Pulmonary artery endothelial cell (primary cell): ENCODE results near the gene DAP3. TPM values are rescaled to one million over a fixed set of nuclear protein-coding genes. Genes with fewer than 3 reads are reported as not detected.
"Not testable (repeated sequence)": the region's sequence is repeated elsewhere in the genome, so short reads cannot be mapped to it uniquely, and the experiment has no call there.

Source experiments
- DNase-seq: peaks from one replicate; pipeline ENCODE4 v3.0.0-alpha.2; 2011; ENCODE audit warnings: low read depth, low spot score
- total RNA-seq: library from RNA; depleted of rRNA; stranded (reverse); fragments of >200 nt; gene quantifications from 2 replicates; pipeline ENCODE4 v1.2.3, GENCODE V29; 2014

Gene DAP3
- total RNA-seq, 1 donor from 2014 or later, result 56.5 TPM

DNA sequence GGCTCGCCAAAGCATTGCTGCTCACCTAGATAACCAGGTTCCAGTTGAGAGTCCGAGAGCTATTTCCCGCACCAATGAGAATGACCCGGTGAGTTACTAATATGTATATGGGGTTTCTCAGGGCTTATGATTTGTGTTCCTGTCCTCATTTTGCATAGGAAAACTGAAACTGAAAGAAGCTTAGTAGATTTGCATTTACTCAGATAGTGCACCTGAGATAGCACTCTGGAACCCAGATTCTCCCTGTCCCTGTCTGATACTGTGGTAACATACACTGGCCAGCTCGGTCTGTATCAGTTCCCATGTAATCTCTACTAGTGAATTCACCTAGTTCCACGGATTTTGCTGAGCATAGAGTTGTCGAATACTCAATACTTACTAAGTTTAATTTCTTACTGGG, 28.1 kb downstream of the DAP3 start:
- no peak for DNase-seq

DNA sequence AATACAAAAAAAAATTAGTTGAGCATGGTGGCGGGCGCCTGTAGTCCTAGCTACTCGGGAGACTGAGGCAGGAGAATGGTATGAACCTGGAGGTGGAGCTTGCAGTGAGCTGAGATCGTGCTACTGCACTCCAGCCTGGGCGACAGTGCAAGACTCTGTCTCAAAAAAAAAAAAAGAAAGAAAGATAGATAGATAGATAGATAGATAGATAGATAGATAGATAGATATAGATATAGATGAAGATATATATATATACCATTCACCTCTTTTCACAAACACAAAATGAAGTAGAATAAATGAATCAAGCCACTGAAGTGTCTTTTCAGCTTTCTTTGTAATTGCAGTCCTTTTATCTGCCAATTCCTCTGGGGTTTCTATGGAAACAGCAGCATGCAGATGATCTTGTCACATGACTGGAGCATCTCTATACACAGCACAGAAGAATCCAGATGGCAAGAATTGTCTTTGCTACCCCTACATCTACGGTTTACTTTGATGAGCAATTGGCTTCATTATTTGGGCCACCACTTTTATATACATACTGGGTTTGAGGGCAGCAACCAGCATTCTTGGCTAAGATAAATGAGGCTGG, 29.7 kb downstream of the DAP3 start:
- not testable (repeated sequence) for DNase-seq

DNA sequence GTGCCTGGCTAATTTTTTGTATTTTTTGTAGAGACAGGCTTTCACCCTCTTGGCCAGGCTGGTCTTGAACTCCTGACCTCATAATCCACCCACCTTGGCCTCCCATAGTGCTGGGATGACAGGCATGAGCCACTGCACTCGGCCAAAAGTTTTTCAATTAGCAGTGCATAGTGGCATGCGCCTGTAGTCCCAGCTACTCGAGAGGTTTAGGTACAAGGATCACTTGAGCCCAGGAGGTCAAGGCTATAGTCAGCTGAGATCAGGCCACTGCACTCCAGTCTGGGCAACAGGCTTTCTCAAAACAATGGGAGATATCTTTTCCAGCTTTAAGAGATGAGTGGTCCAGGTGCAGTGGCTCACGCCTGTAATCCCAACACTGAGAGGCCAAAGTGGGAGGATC, 30.8 kb downstream of the DAP3 start:
- no peak for DNase-seq

DNA sequence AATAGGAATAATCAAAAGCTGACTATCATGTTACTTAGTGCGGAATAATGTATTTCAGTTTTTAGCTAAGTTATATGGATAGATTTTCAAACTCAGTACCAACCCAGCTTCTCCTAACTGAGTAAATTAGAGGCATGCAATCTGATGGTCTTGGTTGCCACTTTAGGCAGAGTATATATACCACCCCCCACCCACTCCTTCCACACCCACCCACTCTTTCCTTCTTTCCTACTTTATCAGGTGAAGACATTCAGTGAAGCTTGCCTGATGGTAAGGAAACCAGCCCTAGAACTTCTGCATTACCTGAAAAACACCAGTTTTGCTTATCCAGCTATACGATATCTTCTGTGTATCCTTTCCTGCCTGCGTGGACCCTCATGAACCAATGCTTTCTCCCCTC, 36.3 kb downstream of the DAP3 start:
- no peak for DNase-seq

DNA sequence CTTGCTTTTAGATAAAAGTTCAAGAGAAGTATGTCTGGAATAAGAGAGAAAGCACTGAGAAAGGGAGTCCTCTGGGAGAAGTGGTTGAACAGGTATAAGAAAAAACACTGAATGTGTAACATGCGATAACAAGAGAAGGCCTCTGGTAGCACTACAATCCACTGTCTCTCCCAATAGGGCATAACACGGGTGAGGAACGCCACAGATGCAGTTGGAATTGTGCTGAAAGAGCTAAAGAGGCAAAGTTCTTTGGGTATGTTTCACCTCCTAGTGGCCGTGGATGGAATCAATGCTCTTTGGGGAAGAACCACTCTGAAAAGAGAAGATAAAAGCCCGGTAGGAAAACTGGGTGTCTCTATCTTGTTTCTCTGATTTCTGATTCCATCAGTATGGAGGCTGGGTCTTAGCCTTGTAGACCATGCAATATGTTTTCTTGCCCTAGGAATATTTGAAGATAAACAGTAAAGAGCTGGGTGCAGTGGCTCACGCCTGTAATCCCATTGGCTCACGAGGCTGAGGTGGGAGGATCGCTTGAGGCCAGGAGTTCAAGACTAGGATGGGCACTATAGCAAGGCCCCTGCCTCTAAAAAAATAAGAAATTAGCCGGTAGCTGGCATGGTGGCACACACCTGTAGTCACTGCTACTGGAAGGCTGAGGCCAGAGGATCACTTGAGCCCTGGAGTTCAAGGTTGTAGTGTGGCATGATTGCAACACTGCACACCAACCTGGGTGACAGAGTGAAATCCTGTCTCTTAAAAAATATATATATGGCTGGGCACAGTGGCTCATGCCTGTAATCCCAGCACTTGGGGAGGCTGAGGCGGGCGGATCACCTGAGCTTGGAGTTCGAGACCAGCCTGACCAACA, 40.4 kb downstream of the DAP3 start:
- DNase-seq, result peak; percentile 24

DNA sequence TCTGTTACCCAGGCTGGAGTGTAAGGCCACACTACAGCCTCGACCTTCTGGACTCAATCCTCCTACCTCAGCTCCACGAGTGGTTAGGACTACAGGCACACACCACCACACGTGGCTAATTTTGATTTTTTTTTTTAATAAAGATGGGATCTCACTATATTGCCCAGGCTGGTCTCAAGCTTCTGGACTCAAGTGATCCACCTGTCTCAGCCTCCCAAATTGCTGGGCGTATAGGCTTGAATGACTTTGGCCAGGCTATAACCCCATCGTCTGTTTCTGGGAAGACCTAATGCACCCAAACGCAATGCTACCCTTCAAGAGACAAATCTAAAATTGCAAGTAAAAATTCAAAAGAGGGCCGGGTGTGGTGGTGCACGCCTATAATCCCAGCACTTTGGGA, 52.1 kb downstream of the DAP3 start:
- no peak for DNase-seq

DNA sequence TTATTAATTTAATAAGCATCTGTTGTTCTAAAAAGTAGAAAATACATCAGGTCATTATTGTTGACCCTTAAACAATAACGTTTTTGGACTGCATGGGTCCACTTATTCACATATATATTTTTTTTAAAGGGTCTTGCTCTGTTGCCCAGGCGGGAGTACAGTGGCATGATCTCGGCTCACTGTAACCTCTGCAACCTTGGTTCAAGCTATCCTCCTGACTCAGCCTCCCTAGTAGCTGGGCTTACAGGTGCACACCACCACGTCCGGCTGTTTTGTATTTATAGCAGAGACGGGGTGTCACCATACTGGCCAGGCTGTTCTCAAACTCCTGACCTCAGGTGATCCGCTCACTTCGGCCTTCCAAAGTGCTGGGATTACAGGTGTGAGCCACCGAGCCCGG, 53.0 kb downstream of the DAP3 start:
- DNase-seq, result no peak

DNA sequence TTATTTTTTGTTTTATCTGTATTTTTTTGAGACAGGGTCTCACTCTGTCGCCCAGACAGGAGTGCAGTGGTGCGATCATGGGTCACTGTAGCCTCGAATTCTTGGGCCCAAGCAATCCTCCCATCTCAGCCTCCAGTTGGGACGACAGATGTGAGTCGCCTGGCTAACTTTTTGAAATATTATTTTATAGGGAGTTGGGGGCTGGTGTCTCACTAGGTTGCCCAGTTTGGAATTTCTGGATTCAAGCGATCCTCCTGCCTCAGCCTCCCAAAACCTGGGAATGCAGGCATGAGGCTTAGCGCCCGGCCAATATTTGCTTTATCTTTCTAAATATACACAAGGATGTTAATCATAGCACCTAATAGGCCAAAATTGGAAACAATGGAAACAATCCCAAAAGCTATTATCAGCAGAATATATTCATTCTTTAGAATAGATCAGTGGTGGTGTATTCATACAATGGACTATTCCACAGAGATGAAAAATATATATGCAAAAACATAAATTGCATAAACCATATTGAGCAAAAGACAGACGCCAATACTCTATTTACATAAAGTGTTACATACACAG, 55.9 kb downstream of the DAP3 start:
- DNase-seq, result no peak

DNA sequence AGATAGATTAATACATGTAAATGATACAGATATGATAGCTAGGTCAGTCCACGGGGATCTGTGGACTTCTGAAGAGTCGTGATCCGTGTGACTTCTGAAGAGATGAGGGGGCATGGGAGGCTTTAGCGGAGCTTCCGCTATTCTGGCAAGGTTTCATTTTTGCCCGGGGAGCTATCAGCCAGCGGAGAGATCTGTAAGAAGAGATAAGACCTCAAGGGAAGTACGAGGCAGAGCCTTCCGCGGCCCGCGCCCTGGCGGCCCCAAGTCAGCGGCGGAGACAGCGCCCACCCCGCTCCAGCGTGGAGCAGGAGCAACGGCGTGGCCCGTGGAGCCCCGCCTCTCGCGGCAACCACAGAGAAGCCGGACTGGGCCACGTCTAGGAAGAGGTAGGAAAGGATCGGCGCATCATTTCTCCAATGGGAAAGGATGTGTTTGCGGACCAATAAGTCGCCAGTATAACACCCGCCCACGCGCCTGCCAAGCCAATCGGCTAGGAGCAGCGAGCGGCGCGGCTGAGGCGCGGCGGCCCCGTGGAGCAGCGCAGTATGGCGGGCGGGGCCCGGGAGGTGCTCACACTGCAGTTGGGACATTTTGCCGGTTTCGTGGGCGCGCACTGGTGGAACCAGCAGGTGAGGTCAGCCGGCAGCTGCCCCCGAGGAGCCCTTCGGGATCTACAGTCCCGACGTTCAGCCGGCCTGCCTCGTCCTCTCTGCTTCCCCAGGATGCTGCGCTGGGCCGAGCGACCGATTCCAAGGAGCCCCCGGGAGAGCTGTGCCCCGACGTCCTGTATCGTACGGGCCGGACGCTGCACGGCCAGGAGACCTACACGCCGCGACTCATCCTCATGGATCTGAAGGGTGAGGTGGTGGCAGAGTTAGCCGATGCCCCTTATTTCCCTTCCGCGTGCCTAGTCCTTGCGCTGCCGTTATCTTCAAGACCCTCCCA, 56.7 kb downstream of the DAP3 start:
- DNase-seq, result peak; percentile 94

DNA sequence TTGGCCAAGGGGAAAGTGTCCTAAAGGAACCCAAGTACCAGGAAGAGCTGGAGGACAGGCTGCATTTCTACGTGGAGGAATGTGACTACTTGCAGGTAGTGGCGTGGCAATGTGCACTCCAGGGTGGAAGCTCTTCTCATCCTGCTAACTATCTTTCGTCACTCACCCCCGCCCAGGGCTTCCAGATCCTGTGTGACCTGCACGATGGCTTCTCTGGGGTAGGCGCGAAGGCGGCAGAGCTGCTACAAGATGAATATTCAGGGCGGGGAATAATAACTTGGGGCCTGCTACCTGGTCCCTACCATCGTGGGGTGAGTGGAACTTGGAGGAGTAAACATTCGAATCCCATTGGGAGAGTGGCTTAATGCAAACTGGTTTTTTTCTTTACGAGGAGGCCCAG, 58.7 kb downstream of the DAP3 start:
- DNase-seq, result not testable (repeated sequence)

DNA sequence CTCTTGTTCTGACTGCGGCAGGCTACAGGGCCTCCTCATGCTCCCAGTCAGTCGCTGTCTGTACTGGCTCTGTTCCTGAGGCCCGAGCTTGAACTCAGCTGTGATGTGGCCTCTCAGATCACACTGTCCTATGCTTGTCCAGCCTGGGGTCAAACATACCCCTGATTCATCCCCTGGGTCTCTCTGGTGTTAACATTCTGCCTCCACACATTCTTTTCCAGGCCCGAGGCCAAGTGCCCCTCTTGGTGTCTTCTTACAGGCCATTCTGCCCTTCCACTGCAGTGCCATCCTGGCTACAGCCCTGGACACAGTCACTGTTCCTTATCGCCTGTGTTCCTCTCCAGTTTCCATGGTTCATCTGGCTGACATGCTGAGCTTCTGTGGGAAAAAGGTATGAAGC, 59.2 kb downstream of the DAP3 start:
- DNase-seq, result not testable (repeated sequence)

DNA sequence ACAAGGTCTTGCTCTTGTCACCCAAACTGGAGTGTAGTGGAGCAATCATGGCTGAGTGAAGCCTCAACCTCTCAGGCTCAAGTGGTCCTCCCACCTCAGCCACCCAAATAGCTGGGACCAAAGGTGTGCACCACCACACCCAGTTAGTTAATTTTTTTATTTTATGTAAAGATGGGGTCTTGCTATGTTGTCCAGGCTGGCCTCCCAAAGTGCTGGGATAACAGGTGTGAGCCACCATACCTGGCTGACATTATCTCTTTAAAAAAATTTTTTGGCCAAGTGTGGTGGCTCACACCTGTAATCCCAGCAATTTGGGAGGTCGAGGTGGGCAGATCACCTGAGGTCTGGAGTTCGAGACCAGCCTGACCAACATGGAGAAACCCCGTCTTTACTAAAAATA, 70.1 kb downstream of the DAP3 start:
- not testable (repeated sequence) for DNase-seq

DNA sequence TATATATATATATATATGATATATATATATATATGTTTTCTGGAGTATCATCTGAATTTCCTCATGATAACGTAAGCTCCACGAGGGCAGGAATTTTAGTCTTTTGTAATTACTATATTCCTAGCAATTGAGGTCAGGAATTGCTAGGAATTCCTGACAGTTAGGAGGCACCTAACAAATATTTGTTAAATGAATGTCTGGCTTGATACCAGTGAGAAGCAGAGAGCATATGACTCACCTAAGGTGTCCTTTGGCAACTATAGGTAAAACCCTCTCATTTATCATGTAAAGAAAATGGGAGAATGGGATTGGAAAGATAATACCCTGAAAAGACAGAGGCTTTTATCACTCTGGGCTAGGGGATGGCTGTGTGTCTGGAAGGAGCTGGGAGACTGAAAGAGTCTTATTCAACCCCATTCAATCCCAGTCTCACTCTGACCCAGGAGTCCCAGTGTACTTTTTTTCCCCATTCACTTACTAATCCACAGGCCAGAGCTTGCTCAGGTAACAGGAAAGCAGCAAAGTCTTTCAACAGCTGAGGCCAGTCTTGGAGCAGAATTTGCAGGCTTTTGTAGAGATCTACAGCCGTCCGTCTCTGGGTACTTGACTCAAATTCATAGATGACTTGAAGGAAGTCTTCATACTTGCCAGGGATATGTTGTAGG, 71.2 kb downstream of the DAP3 start:
- no peak for DNase-seq

DNA sequence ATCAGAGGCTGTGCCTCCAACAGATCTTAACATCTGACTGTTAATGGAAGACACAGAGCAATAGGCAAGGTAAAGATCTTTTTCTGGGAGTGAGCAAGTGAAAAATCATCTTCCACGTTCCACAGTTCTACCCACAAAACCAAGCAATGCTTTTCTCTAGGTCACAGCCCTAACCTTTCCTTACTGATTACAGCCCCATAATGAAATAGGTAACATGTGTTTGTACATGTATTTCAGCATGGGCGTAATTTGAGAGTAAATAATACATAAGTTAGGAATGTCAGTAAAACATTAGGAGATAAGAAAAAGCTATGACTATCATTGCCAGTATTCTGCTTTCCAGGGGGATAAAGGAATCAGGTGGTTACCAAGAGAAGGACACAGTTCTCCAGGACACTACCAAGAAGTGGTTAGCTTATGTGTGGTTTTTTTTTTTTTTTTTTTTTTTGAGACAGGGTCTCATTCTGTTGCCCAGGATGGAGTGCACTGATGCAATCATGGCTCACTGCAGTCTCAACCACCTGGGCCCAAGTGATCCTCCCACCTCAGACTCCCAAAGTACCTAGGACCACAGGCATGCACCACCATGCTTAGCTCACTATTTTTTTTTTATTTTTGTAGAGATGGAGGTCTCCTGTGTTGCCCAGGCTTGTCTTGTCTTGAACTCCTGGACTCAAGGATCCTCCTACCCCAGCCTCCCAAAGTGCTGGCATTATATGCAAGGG, 72.0 kb downstream of the DAP3 start:
- DNase-seq, result no peak

DNA sequence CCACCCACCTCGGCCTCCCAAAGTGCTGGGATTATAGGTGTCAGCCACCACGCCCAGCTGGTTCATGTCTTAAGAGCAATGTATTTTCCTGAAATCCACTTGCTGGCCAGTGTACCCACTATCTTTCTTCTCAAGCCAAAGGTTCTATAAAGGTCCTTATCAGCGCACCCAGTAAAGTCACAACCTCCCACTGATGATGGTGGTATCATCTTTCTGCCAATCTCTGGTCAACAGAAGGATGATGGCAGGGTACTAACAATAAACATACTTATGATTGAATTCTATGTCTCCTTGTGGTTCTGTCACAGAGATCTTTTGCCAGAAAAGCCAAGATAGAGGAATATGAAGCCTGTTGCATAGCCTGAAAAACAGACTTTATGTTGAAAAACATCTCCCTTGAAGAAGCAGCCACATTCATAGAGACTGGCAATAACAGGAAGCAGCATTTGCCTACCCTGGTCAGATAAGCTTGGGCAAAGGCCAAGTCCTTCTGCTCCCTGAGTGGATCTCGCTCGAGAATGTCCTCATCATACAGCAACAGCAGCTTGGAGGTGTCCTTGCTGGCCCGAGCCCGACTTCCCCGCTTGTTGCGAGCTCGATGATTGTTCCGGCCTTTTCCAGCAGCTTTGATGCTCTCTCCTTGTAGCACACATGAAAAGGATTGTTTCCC, 73.0 kb downstream of the DAP3 start:
- DNase-seq, result peak; percentile 4

DNA sequence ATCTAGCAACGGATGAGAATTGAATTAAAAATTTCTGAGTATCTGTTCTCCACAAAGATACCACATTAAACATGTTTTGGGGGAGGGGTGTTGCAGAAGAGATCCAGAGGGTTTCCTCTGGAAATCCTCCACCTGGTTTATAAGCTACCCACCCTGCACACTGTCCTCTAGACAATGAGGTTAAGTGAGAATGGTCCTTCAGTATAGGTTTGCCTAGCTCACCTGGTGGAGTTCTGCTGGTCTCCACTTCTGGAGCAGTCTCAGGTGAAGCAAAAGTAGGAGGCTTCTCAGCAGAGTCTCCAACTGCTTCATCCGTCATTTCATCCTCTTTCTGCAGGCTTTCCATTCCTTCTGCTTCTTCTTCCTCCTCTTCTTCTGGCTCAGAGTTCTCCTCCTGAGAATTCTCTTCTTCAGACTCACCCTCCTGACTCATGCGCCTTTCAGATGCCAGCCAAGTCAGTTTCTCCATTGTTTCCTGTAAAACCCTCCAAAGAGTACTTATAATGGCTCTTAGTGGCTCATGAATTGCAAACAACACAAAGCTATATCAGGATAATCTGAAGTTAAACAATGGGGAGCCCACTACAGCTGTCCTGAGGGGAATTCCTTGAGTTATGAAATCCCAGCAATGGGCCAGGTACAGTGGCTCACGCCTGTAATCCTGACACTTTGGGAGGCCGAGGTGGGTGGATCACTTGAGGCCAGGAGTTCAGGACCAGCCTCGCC, 74.4 kb downstream of the DAP3 start:
- peak; percentile 84 for DNase-seq

DNA sequence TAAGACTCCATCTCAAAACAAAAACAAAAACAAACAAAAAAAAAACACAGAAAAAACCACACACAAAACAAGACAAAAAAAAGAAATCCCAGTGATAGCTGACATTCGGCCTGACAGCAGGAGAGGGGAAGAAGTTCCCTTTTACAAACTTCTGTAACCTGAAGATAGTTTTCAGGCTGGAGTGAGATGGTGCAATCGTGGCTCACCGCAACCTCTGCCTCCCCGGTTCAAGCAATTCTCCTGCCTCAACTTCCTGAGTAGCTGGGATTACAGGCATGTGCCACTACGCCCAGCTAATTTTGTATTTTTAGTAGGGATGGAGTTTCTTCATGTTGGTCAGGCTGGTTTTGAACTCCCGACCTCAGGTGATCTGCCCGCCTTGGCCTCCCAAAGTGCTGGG, 75.1 kb downstream of the DAP3 start:
- not testable (repeated sequence) for DNase-seq

DNA sequence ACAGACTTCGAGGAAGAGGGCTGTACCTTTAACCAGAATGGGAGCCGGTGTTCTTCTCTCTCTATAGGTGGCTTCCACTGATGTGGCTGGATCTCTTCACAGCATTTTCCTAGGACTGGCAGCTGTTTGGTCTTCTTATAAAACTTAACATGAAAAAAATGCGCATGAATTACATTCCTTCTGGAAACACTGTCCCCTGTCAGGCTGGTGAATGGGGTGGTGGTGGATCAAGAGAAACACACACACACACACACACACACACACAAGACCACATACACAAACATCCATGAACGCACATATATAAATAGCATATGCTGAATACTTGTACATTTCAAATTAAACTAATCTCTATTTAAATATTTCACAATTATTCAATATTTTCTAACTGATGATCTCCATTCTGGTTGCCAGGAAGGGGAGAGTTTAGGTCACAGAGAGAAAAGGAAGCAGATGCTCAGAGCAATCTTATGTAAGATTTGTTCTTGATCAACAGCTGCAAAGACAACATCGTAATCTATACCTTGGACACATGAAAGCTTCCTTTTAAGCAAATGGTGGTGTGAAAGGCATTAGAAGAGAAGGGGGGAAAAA, 78.6 kb downstream of the DAP3 start:
- not testable (repeated sequence) for DNase-seq

DNA sequence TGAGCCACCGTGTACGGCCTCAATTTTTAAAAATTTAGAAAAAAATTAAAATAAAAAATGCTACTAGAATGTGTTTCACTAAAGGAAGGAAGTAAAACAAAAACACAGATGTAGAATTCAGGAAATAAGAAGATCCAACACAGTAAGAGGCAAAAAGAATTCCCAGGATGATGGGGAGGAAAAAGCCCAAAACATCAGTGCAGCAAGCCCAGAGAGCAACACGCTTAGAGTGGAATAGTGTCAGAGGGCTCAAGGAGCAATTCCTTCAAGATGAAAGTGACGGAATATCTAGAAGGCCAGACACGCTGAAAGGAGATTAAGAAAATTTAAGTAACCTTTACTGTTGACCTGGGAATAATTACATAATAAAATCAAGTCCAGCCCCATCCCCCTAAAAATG, 80.4 kb downstream of the DAP3 start:
- no peak for DNase-seq
